NCI-H2029 treated with DMSO at 0.1 percent for 48 hours (cell line): ENCODE results near the gene GGCT.
A peak's percentile ranks its signal among the peaks of the same experiment; 100 is the strongest.
"Not testable (repeated sequence)": the region's sequence is repeated elsewhere in the genome, so short reads cannot be mapped to it uniquely, and the experiment has no call there.

Experiments
- DNase-seq: peaks from one replicate; lab custom pipeline; 2025; lab: John Stamatoyannopoulos, UW

The GGCT gene

GRCh38 chr7:30504301-30505173, at the start of gene GGCT:
Gene GGCT (minus strand): TSS chr7:30504829. CDS start chr7:30504709, 120 bp downstream.
- DNase-seq: peak; percentile 93

- DNase-seq: no peak
These were observed 48.9 kb upstream of the GGCT start for GRCh38 chr7:30553546-30553945.

- no peak for DNase-seq
These were observed 48.5 kb upstream of the GGCT start for GRCh38 chr7:30553141-30553540.

GRCh38 chr7:30552330-30552729, 47.7 kb upstream of the GGCT start:
- DNase-seq: no peak

DNA sequence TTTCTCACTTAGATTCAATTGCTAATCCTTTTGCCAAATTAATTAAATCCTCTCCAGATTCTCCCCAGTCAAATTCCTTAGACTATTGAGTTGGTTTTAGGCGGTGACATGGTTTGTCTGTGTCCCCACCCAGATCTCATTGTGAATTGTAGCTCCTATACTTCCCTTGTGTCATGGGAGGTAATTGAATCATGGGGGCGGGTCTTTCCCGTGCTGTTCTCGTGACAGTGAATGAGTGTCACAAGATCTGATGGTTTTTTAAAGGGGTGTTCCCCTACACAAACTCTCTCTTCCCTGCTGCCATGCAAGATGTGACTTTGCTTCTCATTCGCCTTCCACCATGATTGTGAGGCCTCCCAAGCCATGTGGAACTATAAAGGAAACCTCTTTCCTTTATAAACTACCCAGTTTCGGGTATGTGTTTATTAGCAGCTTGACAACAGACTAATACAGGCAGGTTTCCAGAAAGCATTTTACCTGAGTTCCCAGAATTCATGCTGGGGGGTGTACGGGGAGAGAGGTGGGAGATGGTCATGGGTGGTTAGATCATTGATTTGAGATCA, 45.4 kb upstream of the GGCT start:
- DNase-seq: no peak

DNA sequence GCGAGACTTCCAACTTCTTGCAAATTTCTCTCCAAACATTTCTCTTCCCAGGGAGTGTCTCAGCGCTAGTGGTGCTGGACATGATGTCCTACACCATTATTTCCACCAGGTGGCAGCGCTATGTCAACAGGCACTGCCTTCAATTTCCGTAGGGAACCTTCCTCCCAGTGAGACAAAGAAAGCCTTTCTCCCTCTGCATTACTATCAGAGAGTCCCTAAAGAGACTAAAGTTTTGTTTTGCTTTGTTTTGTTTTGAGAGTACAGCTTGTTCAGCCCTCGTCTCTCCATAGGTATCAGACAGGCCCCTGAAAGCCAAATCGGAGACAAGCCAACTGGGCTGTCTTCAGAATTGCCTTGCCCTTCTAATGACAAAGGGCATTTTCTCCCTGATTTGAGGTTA, 44.2 kb upstream of the GGCT start:
- peak; percentile 51 for DNase-seq

GRCh38 chr7:30546596-30546995, 42.0 kb upstream of the GGCT start:
- DNase-seq: no peak

GRCh38 chr7:30545791-30546555, 41.3 kb upstream of the GGCT start:
- DNase-seq: no peak

- no peak for DNase-seq
These were observed 39.3 kb upstream of the GGCT start for GRCh38 chr7:30543813-30544525.

DNA sequence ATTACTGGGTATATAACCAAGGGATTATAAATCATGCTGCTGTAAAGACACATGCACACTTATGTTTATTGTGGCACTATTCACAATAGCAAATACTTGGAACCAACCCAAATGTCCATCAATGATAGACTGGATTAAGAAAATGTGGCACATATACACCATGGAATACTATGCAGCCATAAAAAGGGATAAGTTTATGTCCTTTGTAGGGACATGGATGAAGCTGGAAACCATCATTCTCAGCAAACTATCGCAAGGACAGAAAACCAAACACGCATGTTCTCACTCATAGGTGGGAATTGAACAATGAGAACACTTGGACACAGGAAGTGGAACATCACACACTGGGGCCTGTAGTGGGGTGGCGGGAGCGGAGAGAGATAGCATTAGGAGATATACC, 38.5 kb upstream of the GGCT start:
- not testable (repeated sequence) for DNase-seq

DNA sequence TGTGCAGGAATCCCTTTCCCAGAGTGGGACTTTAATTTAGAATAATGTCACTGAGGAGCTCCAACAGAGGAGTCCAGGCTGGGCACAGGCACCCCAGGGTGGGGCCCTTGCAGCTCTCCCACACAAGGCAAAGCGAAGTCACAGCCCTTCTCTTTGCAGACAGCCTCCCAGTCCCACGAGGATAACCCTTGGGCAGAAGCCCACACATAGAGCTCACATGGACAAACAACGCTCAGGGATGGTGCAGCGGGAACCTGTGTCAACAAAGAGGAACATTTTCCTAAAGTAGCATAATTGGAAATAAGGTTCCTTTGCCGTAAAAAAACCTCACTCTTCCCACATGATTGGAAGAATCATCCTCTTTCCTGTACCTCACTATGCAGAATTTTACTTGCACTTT, 29.3 kb upstream of the GGCT start:
- DNase-seq: no peak

DNA sequence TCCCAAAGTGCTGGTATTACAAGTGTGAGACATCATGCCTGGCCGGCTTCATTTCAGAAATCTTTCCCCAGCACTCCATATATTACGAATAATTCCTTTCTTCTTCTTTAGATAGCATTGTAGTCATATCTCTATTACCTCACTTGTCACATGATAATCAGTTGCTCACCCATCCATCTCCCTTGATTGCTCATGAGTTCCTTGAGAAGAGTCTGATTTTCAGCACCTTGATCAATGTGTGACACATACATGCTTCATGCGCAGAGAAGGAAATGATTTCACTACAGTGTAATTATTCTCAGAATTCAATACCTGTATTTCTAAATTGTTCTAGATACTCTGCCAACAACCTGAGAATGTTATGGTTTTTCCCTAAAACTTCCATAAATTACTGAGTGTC, 26.7 kb upstream of the GGCT start:
- no peak for DNase-seq

GRCh38 chr7:30530373-30530772, 25.7 kb upstream of the GGCT start:
- no peak for DNase-seq

- no peak for DNase-seq
These were observed 24.1 kb upstream of the GGCT start for GRCh38 chr7:30528779-30529178.

DNA sequence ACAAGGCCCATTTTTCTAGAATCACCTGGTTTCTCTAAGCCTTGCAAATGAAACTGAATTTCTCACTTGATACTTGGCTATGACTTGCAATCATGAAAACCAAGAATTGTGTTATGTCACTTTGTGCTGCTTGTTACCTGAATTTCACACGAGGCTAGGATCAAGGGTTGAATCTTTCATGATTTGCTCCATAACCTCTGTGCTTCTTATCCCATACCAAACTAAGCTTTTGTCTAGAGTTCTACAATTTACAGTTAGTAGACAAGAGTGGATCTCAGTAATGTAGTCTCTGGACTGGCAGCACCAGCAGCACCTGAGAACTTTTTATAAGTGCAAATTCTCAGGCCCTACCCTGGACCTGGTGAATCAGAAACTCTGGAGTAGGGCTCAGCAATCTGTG, 22.7 kb upstream of the GGCT start:
- DNase-seq: not testable (repeated sequence)

DNA sequence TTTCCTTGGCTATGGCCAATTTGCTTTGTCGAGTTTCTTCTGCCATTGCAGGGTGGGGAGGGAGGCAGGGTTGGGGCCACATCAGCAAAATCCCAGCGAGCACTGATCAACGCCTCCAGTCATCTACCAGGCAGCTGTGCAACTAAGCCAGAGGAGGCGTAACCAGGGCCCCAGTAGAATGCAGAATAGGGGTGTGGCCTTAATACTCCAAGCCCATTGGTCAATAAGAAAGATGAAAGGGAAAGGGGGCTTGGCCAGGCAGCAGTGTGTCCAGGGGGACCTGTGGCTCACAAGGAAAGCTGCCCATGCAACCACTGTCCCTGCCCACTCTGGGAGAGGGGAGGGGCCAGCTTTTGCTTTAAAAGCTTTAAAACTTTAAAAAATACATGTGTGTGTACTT, 21.5 kb upstream of the GGCT start:
- DNase-seq: no peak

DNA sequence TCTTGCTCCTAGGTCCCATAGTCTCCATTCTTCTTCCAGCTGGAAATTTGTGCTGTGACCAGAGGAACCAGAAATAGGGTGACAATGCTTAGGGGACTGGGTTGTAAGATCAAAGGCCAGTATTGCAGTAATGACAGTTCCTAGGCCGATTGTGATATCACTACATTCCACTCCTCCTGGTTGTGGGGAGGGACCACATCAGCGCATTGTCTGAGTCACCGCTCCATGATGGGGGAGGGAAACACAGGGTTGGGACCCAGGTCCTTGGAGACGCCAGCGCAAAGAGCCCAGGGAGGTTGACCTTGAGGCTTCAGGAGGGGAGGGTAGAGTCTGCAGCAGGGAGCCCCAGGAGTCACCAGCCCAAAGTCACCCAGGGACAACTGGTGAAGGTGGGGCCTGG, 20.8 kb upstream of the GGCT start:
- DNase-seq: no peak

DNA sequence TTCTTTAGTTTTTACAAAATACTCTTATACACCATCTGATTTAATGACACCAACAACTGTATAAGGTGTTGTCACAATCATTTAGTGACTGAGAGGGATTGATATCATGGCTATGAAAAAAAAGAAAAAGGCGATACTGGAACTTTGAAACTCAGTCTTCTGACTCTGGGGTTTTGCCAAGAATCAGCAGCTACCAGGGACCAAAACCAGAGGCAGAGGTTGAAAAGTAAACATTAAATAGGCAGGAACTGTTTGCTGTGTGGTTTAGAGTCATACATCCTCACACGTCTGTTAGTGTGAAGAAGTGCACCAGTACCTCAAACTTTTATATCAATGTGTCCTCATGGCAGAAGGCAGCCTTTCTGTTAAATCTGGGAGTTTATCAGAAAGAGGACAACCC, 19.9 kb upstream of the GGCT start:
- DNase-seq: no peak

DNA sequence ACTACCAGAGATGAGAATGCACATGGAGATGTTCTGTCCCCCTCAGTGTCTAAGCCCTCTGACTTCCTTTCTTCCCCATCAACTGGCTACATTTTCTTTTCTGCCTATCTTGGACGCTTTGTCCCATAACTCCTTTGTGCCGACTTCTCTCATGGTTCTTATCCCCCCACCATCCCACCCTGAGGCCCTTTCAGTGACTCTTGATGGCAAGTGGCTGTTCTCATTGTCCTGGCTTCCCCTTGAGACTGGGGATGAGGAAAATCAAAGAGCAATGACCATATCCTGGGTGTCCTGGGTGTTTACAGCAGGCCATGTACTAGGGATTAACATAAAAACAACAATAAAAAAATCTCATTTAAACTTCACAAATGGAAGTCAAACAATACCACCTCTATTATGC, 18.8 kb upstream of the GGCT start:
- DNase-seq: no peak

DNA sequence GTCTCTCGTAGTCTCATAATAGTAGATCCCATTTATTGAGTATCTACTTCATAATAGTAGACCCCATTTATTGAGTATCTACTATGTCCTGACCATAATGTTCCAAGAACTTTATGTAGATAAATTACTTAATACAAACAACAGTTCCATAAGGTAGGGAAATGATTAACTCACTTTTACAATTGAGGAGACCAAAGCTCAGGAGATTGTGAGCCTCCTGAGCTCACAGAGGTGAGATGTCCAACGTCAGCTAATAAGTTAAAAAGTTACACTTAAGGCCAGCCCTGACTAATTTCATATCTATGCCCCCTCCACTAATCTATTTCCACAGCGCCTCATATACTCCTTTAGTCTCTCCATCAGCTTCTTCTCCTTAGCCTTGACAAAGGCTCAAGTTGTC, 17.5 kb upstream of the GGCT start:
- DNase-seq: no peak

DNA sequence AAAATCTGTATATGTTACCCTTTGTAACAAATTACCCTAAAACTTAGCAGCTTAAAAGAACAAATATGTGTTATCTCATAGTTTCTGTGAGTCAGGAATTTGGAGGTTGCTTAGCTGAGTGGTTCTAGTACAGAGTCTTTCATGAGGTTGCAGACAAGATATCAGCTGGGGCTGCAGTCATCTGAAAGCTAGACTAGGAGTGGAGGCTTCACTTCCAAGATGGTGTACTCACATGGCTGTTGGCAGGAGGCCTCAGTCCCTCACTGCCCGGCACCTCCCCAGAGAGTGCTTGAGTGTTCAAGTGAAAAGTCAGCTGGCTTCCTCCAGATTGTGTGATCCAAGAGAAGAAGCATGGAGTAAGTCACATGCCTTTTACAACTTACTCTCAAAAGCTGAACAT, 16.9 kb upstream of the GGCT start:
- no peak for DNase-seq

- no peak for DNase-seq
These were observed 14.5 kb upstream of the GGCT start for GRCh38 chr7:30519122-30519521.
